Measurements from ENCODE around the gene GCN1.

Gene GCN1

DNA sequence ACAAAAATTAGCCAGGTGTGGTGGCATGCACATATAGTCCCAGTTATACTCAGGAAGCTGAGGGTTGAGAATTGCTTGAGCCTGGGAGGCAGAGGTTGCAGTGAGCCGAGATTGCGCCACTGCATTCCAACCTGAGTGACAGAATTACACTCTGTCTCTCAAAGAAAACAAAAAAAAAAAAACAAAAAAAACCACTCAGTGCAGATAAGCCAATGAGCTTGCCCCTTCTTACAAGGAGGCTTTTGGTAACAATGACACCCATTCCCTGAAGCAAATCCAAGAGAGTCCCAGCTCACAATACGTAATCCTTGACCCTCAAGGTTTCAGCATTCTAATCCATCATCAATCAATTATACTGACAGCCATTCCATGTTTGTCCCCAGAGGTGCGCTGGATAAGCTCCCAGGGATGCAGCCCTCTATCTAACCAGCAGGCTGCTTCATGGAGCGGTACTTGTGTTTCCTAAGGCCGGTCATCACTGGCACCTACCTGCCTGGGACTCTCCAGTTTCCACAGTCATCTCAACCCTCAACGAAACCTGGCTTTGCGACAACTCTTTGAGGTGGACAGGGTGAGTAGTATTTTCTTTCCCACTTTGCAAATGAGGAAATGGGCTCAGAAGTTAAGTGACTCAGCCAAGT, 12.4 kb downstream of the GCN1 start:
- no peak for DNase-seq (ENCODE audit: low spot score in 2 of 2)
- no peaks in the 10 kb centered on the region for H3K27me3 Mint-ChIP-seq
- H3K4me1 Mint-ChIP-seq, result peaks cover 12% of the 10 kb centered on the region
- H3K9me3 Mint-ChIP-seq, result no peaks in the 10 kb centered on the region
- H3K36me3 Mint-ChIP-seq (ENCODE audit: insufficient read depth), result peaks cover 76% of the 10 kb centered on the region
- H3K27ac Mint-ChIP-seq (ENCODE audit: low read depth), result no peak overlapping the region
- no peak overlapping the region for H3K4me3 Mint-ChIP-seq
- no peak for ATAC-seq (replicated peaks; ENCODE audit: extremely low read depth, poor library complexity, severe bottlenecking)

DNA sequence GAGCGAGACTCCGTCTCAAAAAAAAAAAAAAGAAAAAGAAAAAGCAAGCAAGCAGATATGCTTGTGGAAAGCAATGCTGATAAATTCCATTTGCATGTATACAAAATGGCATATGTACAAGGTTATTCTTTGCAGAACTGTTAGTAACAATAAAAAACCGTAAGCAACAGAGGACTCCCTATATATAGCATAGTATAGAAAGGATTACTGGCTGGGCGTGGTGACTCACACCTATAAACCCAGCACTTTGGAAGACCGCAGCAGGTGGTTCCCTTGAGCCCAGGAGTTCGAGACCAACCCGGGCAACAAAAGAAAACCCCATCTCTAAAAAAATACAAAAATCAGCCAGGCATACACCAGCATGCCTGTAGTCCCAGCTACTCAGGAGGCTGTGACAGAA, 13.5 kb downstream of the GCN1 start:
- no peaks in the 10 kb centered on the region for H3K27me3 Mint-ChIP-seq
- no peak overlapping the region for H3K27ac Mint-ChIP-seq (ENCODE audit: low read depth)
- H3K4me1 Mint-ChIP-seq, result peaks cover 6% of the 10 kb centered on the region
- no peak overlapping the region for H3K4me3 Mint-ChIP-seq
- peaks cover 76% of the 10 kb centered on the region for H3K36me3 Mint-ChIP-seq (ENCODE audit: insufficient read depth)
- H3K9me3 Mint-ChIP-seq, result no peaks in the 10 kb centered on the region
- no peak for ATAC-seq (replicated peaks; ENCODE audit: extremely low read depth, poor library complexity, severe bottlenecking)
- DNase-seq (ENCODE audit: low spot score in 2 of 2), result no peak

DNA sequence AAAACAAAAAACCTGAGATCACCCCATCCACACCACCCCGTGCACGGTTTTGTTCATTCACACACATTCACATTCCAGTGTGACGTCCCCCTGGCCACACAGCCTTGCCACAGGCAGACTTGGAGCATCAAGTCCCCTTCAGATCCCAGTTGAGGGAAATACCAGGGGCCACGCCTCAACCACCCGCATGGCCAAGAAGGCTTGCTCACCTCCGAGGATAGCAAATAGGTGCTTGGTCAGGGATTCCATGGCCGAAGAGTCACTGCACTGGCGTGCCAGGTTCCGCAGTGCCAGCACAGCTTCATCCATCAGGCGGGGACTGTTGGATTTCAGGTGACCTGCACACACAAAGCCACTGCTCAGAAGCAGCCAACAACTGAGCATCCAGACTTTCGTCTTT, 19.0 kb downstream of the GCN1 start:
- no peak overlapping the region for H3K4me3 Mint-ChIP-seq
- H3K27ac Mint-ChIP-seq (ENCODE audit: low read depth), result no peak overlapping the region
- H3K4me1 Mint-ChIP-seq, result no peaks in the 10 kb centered on the region
- peaks cover 83% of the 10 kb centered on the region for H3K36me3 Mint-ChIP-seq (ENCODE audit: insufficient read depth)
- no peaks in the 10 kb centered on the region for H3K9me3 Mint-ChIP-seq
- no peak for DNase-seq (ENCODE audit: low spot score in 2 of 2)
- ATAC-seq (replicated peaks; ENCODE audit: extremely low read depth, poor library complexity, severe bottlenecking), result no peak
- no peaks in the 10 kb centered on the region for H3K27me3 Mint-ChIP-seq

DNA sequence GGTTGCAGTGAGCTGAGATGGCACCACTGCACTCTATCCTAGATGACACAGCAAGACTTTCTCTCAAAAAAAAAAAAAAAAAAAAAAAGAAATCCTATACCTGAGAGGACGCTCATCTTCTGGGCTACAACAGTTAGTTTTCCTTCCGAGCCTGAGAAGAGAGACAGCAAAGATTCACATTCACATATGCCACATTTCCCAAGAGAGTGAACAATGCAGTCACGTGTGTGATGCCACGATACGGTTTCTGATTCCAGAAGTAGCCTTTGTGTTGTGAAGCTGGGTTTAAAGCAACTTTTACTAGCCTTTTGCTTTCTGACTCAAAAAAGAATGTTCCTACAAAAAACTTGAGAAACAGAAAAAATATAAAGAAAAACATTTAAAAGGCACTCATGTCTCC, 19.5 kb downstream of the GCN1 start:
- Mint-ChIP-seq H3K4me3 (no peak overlapping the region), H3K27me3 (no peaks in the 10 kb centered on the region), H3K36me3 (ENCODE audit: insufficient read depth) (peaks cover 87% of the 10 kb centered on the region), H3K4me1 (no peaks in the 10 kb centered on the region), H3K9me3 (no peaks in the 10 kb centered on the region), H3K27ac (ENCODE audit: low read depth) (no peak overlapping the region)
- DNase-seq (ENCODE audit: low spot score in 2 of 2) (no peak), ATAC-seq (replicated peaks; ENCODE audit: extremely low read depth, poor library complexity, severe bottlenecking) (no peak)

DNA sequence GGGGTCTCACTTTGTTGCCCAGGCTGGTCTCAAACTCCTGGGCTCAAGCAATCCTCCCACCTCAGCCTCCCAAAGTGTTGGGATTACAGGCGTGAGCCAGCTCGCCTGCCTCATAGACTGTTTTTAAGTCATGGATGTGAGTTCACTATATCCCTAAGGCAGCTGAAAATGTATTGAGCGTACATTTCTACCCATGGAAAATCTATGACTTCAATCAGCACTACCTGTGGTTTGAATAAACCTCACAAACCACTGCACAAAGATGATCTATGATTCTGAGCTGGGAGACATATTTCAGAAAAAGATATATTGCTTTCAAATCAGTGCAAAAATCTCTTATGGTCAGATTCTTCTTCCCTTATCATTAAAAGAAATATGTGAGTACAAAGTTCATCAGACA, 22.5 kb downstream of the GCN1 start:
- H3K4me3 Mint-ChIP-seq, result no peak overlapping the region
- no peak for DNase-seq (ENCODE audit: low spot score in 2 of 2)
- H3K4me1 Mint-ChIP-seq, result no peaks in the 10 kb centered on the region
- H3K36me3 Mint-ChIP-seq (ENCODE audit: insufficient read depth), result peaks cover 80% of the 10 kb centered on the region
- no peaks in the 10 kb centered on the region for H3K27me3 Mint-ChIP-seq
- ATAC-seq (replicated peaks; ENCODE audit: extremely low read depth, poor library complexity, severe bottlenecking), result no peak
- no peaks in the 10 kb centered on the region for H3K9me3 Mint-ChIP-seq
- no peak overlapping the region for H3K27ac Mint-ChIP-seq (ENCODE audit: low read depth)

DNA sequence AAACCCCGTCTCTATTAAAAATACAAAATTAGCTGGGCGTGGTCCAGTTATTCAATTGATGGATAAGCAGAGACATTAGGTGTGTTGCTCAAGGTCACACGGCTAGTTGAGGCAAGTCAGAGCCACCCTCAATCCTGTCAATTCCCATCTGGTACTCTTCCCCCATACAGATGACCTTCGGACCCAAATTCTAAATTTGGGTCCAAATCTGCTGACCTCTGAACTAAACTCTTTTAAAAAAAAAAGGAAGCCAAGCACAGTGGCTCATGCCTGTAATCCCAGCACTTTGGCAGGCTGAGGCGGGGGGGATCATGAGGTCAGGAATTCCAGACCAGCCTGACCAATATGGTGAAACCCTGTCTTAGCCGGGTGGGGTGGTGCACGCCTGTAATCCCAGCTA, 23.9 kb downstream of the GCN1 start:
- H3K27me3 Mint-ChIP-seq, result no peaks in the 10 kb centered on the region
- no peaks in the 10 kb centered on the region for H3K4me1 Mint-ChIP-seq
- no peak overlapping the region for H3K27ac Mint-ChIP-seq (ENCODE audit: low read depth)
- ATAC-seq (replicated peaks; ENCODE audit: extremely low read depth, poor library complexity, severe bottlenecking), result no peak
- no peak overlapping the region for H3K4me3 Mint-ChIP-seq
- DNase-seq (ENCODE audit: low spot score in 2 of 2), result no peak
- H3K36me3 Mint-ChIP-seq (ENCODE audit: insufficient read depth), result peaks cover 76% of the 10 kb centered on the region
- H3K9me3 Mint-ChIP-seq, result no peaks in the 10 kb centered on the region

DNA sequence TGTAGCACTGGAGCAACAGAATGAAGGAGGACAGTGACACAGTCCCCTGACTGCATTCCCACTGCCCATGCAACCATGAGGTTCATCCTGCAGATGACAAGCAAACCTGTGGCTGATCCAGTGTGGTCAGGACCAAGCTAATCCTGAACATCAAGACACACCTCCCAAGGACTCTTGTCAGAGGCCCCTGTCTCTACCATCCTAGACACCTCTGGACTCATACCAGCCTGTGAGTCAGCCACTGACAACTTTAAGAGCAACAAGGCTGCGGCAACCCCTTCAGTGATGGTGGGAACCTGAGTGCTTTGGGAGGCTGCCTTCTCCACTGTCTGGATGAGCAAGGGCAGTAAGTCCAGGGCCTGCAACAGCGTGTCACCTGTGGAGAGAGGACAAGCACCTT, 24.6 kb downstream of the GCN1 start:
- Mint-ChIP-seq H3K4me3 (no peak overlapping the region), H3K27me3 (no peaks in the 10 kb centered on the region), H3K9me3 (no peaks in the 10 kb centered on the region), H3K36me3 (ENCODE audit: insufficient read depth) (peaks cover 72% of the 10 kb centered on the region), H3K27ac (ENCODE audit: low read depth) (no peak overlapping the region), H3K4me1 (no peaks in the 10 kb centered on the region)
- ATAC-seq (replicated peaks; ENCODE audit: extremely low read depth, poor library complexity, severe bottlenecking), result no peak
- DNase-seq (ENCODE audit: low spot score in 2 of 2), result no peak

DNA sequence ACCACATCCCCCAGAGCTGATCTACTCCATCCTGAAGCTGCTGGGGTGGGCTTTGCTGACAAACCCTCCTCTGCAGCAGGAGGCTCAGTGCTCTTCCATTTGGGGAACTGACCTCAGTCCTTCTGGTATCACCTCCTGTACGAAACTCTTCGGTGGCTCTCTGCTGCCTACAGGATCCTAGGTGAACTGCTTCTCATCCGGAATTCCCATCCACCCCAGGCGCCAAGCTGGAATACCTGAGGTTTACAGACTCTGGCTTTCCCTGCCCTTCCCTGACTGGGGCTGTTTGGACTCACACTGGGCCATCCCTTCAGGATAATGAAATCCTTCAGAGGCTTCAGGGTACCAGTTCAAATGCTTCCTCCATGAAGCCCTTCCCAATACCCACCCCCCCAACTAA, 26.2 kb downstream of the GCN1 start:
- H3K27ac Mint-ChIP-seq (ENCODE audit: low read depth), result no peak overlapping the region
- ATAC-seq (replicated peaks; ENCODE audit: extremely low read depth, poor library complexity, severe bottlenecking), result no peak
- no peaks in the 10 kb centered on the region for H3K9me3 Mint-ChIP-seq
- peaks cover 67% of the 10 kb centered on the region for H3K36me3 Mint-ChIP-seq (ENCODE audit: insufficient read depth)
- H3K4me1 Mint-ChIP-seq, result no peaks in the 10 kb centered on the region
- no peaks in the 10 kb centered on the region for H3K27me3 Mint-ChIP-seq
- H3K4me3 Mint-ChIP-seq, result no peak overlapping the region
- DNase-seq (ENCODE audit: low spot score in 2 of 2), result no peak

DNA sequence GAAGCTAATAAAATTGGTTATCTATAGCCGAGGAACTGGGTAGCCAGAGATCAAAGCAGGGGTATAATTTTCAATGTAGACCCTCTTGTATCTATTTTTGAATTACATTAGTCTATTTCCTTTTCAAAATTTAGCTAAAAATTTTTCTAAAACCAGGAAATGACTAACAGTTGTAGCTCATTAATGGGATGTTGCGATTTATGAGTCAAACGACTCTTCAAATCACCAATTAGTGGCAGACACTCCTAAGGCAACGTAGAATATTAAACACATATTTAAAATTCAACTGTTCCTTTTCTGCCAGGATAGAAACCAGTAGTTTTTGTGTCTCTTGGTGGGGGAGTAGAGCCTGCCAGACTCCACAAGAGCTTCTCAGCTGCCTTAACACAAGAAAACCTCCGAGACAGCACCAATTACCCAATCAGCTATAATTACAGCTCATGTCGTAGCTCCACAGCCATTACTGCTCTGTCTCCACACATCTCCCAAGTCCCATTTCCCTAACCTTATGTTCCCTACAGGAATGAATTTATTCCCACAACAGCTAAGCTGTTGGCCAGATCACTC, 26.9 kb downstream of the GCN1 start:
- H3K4me1 Mint-ChIP-seq, result no peaks in the 10 kb centered on the region
- no peak overlapping the region for H3K4me3 Mint-ChIP-seq
- DNase-seq (ENCODE audit: low spot score in 2 of 2) (no peak), ATAC-seq (replicated peaks; ENCODE audit: extremely low read depth, poor library complexity, severe bottlenecking) (no peak)
- H3K27me3 Mint-ChIP-seq, result no peaks in the 10 kb centered on the region
- H3K36me3 Mint-ChIP-seq (ENCODE audit: insufficient read depth), result peaks cover 67% of the 10 kb centered on the region
- no peak overlapping the region for H3K27ac Mint-ChIP-seq (ENCODE audit: low read depth)
- H3K9me3 Mint-ChIP-seq, result no peaks in the 10 kb centered on the region

DNA sequence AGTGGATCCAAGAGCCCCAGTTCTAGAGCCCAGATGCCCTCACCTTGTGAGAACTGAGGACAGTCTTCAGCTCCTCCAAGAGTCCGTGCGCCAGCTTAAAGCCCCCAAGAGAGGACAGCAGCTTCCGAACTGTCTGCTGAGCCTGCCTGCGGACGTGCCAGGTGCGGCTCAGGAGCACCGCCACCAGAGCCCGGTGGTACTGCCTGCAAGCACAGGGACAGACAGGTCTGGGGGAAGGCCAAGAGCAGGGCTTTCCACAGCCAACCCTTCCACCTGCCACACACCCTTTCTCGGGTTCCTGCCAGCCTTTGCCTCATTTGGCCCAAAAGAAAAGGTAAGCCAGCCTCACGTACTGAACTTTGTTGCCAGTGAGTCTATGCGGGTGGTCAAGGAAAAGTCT, 30.2 kb downstream of the GCN1 start:
- Mint-ChIP-seq H3K4me3 (no peak overlapping the region), H3K27me3 (no peaks in the 10 kb centered on the region), H3K4me1 (no peaks in the 10 kb centered on the region), H3K36me3 (ENCODE audit: insufficient read depth) (peaks cover 64% of the 10 kb centered on the region), H3K9me3 (no peaks in the 10 kb centered on the region), H3K27ac (ENCODE audit: low read depth) (no peak overlapping the region)
- DNase-seq (ENCODE audit: low spot score in 2 of 2) (no peak), ATAC-seq (replicated peaks; ENCODE audit: extremely low read depth, poor library complexity, severe bottlenecking) (no peak)

DNA sequence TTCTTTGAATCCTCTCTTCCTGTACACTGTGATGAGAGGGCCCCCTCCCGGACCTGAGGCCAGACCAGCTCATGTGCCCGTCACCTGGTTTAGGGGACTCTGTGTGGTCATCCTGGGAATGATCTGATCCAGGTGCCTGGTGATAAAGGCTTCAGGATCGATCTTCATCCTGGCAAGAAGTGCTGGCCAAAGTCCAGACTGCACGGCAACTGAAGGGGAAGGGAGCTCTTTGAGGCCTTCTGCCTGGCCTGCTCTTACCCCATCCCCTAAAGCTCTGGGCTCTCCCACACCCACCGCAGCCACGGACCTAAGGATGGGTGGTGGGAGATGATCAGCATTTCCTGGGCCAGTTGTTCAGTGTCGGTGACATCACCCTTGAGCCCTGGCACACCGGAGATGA, 31.8 kb downstream of the GCN1 start:
- Mint-ChIP-seq H3K27ac (ENCODE audit: low read depth) (no peak overlapping the region), H3K4me1 (peaks cover under 1% of the 10 kb centered on the region), H3K4me3 (no peak overlapping the region), H3K36me3 (ENCODE audit: insufficient read depth) (peaks cover 62% of the 10 kb centered on the region), H3K27me3 (no peaks in the 10 kb centered on the region), H3K9me3 (no peaks in the 10 kb centered on the region)
- ATAC-seq (replicated peaks; ENCODE audit: extremely low read depth, poor library complexity, severe bottlenecking), result no peak
- no peak for DNase-seq (ENCODE audit: low spot score in 2 of 2)

DNA sequence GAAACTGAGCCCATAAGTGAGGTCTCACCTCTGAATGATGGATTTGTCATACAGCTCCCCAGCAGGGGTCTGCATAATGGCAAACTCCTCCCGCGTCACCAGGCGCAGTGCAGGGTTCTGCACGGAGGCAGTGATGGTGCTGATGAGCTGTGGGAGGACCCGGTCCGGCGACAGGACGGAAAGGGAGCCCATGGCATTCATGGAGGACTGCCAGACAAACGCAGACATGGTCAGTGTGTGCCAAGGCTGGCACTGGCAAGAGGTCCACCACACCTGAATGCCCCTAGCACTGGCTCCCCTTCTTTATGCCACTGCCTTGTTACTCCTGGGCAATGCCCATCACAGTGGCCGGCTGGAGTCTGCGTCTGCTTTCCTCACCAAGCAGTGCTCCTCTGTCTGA, 32.7 kb downstream of the GCN1 start:
- Mint-ChIP-seq H3K36me3 (ENCODE audit: insufficient read depth) (peaks cover 65% of the 10 kb centered on the region), H3K4me3 (no peak overlapping the region), H3K4me1 (peaks cover 10% of the 10 kb centered on the region), H3K27ac (ENCODE audit: low read depth) (no peak overlapping the region), H3K27me3 (no peaks in the 10 kb centered on the region), H3K9me3 (no peaks in the 10 kb centered on the region)
- no peak for ATAC-seq (replicated peaks; ENCODE audit: extremely low read depth, poor library complexity, severe bottlenecking)
- no peak for DNase-seq (ENCODE audit: low spot score in 2 of 2)

DNA sequence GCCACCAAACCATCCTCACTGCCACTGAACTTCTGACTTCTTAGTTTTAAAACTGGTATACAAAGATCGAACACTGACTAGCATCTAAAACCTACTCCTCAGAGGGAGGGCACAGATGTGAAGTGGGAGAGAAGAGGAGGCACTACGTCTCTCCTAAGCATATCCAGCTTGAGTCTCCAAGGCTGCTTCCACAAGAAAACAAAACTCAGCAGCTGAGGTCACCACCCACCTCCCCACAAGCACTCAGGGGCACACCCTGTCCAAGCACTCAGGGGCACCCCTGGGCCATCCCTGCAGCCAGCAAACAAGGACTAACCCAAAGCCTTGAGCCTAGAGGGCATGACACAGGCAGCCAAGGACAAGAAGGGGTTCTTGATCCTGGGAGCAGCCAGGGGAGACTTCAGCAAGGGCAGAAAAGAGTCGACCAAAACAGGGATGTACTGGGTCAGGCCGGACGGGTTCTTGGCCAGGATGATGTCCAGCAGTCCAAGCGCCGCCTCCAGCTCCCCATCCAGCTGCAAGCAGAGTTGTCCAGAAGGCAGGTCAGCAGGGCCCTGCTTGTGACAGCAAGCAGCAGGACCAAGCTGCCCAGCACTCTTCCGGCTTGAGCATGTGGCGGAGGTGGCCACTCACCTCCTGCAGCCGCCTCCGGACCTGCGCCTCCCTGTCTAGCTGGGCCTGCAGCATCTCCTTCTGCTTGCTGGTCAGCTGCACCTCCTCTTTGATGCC, 34.8 kb downstream of the GCN1 start:
- Mint-ChIP-seq H3K9me3 (no peaks in the 10 kb centered on the region), H3K36me3 (ENCODE audit: insufficient read depth) (peaks cover 70% of the 10 kb centered on the region), H3K27me3 (no peaks in the 10 kb centered on the region), H3K27ac (ENCODE audit: low read depth) (no peak overlapping the region), H3K4me3 (no peak overlapping the region), H3K4me1 (peaks cover 17% of the 10 kb centered on the region)
- DNase-seq (ENCODE audit: low spot score in 2 of 2), result no peak
- ATAC-seq (replicated peaks; ENCODE audit: extremely low read depth, poor library complexity, severe bottlenecking), result no peak

All from central memory CD8-positive, alpha-beta T cell (primary cell).